Smooth muscle cell (in vitro differentiated cells): Measurements from ENCODE around the gene HOXC9. TPM values are rescaled to one million over a fixed set of nuclear protein-coding genes. Genes with fewer than 3 reads are reported as not detected.

Source experiments
- DNase-seq: peaks from one replicate; lab custom pipeline; 2025; ENCODE audit not compliant: unreplicated experiment; lab: John Stamatoyannopoulos, UW
- H2AFZ ChIP-seq: fragments of 200-600 bp; sonication (generic); 2 replicates; pipeline ENCODE4 v1.6.0; 2016; ENCODE audit warnings: antibody characterized with exemption, low read depth, mild to moderate bottlenecking
- H3F3A ChIP-seq: fragments of 200-600 bp; sonication (generic); 2 replicates; pipeline ENCODE4 v1.6.0; 2017; ENCODE audit warnings: antibody characterized with exemption, low read depth
- H3K27ac ChIP-seq: fragments of 200-600 bp; sonication (generic); 2 replicates; pipeline ENCODE4 v1.5.1; 2016; ENCODE audit warnings: low read depth, mild to moderate bottlenecking
- H3K27me3 ChIP-seq: fragments of 200-600 bp; sonication (generic); 2 replicates; pipeline ENCODE4 v1.6.1; 2016; ENCODE audit warnings: low read depth, mild to moderate bottlenecking
- H3K36me3 ChIP-seq: fragments of 200-600 bp; sonication (generic); 2 replicates; pipeline ENCODE4 v1.5.1; 2016; ENCODE audit warnings: low read depth
- H3K4me1 ChIP-seq: fragments of 200-600 bp; sonication (generic); 2 replicates; pipeline ENCODE4 v1.5.1; 2016; ENCODE audit warnings: low read depth
- H3K4me2 ChIP-seq: fragments of 200-600 bp; sonication (generic); 2 replicates; pipeline ENCODE4 v1.6.0; 2016; ENCODE audit warnings: mild to moderate bottlenecking
- H3K4me3 ChIP-seq: fragments of 200-600 bp; sonication (generic); 2 replicates; pipeline ENCODE4 v1.5.1; 2016; ENCODE audit warnings: mild to moderate bottlenecking
- H3K79me2 ChIP-seq: fragments of 200-600 bp; sonication (generic); 2 replicates; pipeline ENCODE4 v1.6.0; 2016; ENCODE audit warnings: low read depth, mild to moderate bottlenecking
- H3K9ac ChIP-seq: fragments of 200-600 bp; sonication (generic); 2 replicates; pipeline ENCODE4 v1.6.0; 2016; ENCODE audit warnings: low read depth
- H3K9me3 ChIP-seq: fragments of 200-600 bp; sonication (generic); replicated peaks from 2 replicates; pipeline ENCODE4 v1.5.1; 2016; ENCODE audit warnings: low read depth
- H4K20me1 ChIP-seq: fragments of 200-600 bp; sonication (generic); 2 replicates; pipeline ENCODE4 v1.6.0; 2016; ENCODE audit warnings: low read depth
- WGBS: methylation state at CpG from one replicate; pipeline ENCODE4 v1.1.7; 2016; ENCODE audit warnings: low lambda C conversion rate; 5-methylcytosine and 5-hydroxymethylcytosine counted together
- polyA plus RNA-seq: library from polyadenylated mRNA; unstranded; fragments of >200 nt; fragmentation: Nextera tagmentation; extraction: Ambion mirVana; gene quantifications from 2 replicates; pipeline ENCODE4 v1.2.1, GENCODE V29; 2016
- total RNA-seq: library from RNA; depleted of rRNA; stranded (reverse); fragments of >200 nt; gene quantifications from 2 replicates; pipeline ENCODE4 v1.2.3, GENCODE V29; 2014
- TF ChIP-seq, protein P1 (sequence below): fragments of 200-600 bp; sonication (generic); IDR thresholded peaks from 2 replicates; pipeline ENCODE4 v1.5.1; 2017; ENCODE audit warnings: borderline replicate concordance, mild to moderate bottlenecking, antibody characterized with exemption; ENCODE audit not compliant: insufficient read depth, poor library complexity, severe bottlenecking

The HOXC9 gene
- total and polyA plus RNA-seq, 2 experiments from 2014 or later = 1.2 to 2.7 TPM

DNA sequence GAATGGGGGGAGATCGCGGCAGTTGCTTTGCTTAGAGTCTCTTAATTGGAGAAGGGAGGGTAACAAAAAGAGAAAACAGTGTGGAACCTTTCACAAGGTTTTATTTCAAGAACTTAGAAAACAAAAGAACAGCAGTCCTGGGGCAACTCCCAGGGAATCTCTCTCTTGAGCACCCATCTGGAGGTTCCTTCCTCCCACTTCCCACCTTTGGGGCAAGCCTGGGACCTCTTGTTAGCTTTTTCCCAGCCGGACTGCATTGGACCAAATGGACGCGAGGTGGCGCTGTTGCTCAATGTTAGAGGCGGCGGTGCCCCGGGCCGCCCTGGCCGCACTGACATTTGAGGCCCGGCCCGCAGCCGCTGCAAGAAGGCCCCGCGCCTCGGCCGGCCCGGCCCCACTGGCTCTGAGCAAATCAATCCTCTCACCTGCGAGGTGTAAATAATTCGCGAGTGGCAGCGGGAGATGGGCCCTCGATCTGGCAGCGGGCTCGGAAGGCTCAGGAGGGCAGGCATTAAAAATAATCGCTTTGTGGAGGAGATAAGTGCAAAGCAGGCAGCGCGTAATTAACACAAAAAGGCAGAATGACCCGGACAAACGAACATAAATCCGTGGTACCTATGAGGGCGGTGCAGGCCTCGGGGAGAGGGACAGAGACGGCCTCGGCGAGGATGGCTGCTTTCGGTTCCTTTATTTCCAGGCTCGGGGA, 6.0 kb downstream of the HOXC9 start:
- Histone ChIP-seq H3K36me3 (no peaks in the 10 kb centered on the region), H3K4me3 (peak overlapping the region; percentile 46), H3K27ac (no peak overlapping the region), H3K4me1 (no peaks in the 10 kb centered on the region), H3K9me3 (no peaks in the 10 kb centered on the region), H2AFZ (peak overlapping the region; percentile 82), H3K79me2 (no peaks in the 10 kb centered on the region), H3K4me2 (peak overlapping the region; percentile 84), H3K27me3 (peaks cover 98% of the 10 kb centered on the region), H4K20me1 (no peaks in the 10 kb centered on the region), H3F3A (no peaks in the 10 kb centered on the region), H3K9ac (no peak overlapping the region)
- 9% methylated on average over 39 of the region's 39 CpGs for WGBS
- TF ChIP-seq, protein P1, sequence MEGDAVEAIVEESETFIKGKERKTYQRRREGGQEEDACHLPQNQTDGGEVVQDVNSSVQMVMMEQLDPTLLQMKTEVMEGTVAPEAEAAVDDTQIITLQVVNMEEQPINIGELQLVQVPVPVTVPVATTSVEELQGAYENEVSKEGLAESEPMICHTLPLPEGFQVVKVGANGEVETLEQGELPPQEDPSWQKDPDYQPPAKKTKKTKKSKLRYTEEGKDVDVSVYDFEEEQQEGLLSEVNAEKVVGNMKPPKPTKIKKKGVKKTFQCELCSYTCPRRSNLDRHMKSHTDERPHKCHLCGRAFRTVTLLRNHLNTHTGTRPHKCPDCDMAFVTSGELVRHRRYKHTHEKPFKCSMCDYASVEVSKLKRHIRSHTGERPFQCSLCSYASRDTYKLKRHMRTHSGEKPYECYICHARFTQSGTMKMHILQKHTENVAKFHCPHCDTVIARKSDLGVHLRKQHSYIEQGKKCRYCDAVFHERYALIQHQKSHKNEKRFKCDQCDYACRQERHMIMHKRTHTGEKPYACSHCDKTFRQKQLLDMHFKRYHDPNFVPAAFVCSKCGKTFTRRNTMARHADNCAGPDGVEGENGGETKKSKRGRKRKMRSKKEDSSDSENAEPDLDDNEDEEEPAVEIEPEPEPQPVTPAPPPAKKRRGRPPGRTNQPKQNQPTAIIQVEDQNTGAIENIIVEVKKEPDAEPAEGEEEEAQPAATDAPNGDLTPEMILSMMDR = peak; percentile 94
- DNase-seq = peak; percentile 71

DNA sequence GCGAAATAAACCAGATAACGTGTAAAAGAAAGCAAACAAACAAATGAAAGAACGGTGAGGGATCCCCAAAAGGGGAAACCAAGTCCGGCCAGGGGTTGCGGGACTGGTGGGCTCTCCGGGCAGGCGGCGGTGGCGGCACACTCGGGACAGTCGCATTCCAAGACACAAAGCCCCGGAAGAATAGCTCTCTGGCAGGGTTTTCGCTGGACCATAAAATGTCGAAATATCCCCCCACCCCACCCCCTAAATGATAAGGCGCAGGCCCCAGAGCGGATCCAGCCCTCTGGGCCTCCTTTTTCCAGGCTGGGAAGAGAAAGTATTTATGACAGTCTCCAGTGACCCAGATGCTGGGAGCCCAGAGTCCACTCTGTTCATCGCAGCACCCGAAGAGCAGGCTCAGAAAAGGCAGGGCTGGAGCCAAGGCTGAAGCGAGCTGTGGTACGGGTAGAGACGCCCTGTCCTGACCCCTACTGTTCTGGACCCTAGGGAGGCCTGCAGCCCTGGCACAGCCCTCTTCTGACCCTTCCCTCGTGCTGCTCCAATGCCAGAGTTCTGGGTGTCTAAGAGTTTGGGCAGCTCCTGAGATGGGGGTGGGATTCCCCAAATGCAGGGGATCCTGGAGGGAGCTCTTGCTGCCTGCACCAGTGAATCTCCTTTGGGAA, 6.7 kb downstream of the HOXC9 start:
- no peaks in the 10 kb centered on the region for H3K9me3 ChIP-seq
- no peaks in the 10 kb centered on the region for H3F3A ChIP-seq
- H3K4me3 ChIP-seq = peak overlapping the region; percentile 46
- no peak for DNase-seq
- H4K20me1 ChIP-seq = no peaks in the 10 kb centered on the region
- H2AFZ ChIP-seq = peak overlapping the region; percentile 82
- peak overlapping the region; percentile 84 for H3K4me2 ChIP-seq
- no peak overlapping the region for H3K9ac ChIP-seq
- H3K4me1 ChIP-seq = no peaks in the 10 kb centered on the region
- H3K27me3 ChIP-seq = peaks cover 98% of the 10 kb centered on the region
- H3K36me3 ChIP-seq = no peaks in the 10 kb centered on the region
- TF ChIP-seq, protein P1 = no peak
- WGBS = 32% methylated on average over 22 of the region's 22 CpGs
- no peaks in the 10 kb centered on the region for H3K79me2 ChIP-seq
- H3K27ac ChIP-seq = no peak overlapping the region

DNA sequence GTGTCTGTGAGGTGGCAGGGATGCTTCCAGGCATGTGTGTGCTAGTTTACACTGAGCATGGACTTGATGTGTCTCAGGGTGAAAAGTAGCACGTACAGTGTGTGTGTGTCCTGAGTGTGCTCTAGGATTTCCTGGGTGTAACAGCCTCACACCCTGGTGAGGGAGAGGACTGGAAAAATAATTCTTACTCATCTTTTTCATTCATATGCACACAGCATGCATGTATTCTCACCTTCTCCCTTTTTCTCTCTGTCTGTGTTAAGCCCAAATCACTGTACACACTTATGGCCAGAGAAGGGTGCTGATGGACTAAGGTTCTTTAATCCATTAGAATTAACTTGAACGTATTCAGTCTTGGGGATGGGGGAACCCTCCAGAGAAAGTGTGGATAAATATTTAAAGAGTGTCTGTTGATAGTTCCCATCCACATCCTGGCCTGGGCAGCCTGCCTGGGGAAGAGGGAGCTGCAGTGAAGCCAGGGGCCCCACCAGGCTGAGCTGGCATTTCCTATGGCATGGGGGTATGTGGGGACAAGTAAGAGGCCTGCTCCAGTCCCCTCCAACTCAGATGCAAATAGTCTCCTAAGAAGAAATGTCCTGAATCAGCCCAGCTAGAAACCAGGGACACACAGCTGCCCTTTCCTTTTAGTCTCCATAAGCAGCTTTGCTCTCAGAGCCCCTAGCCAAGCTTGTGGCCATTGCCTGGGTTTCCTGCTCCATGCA, 7.7 kb downstream of the HOXC9 start:
- H3K79me2 ChIP-seq = no peaks in the 10 kb centered on the region
- H2AFZ ChIP-seq = no peak overlapping the region
- no peaks in the 10 kb centered on the region for H3K9me3 ChIP-seq
- no peak overlapping the region for H3K27ac ChIP-seq
- H3K4me2 ChIP-seq = no peak overlapping the region
- no peaks in the 10 kb centered on the region for H4K20me1 ChIP-seq
- H3K4me1 ChIP-seq = no peaks in the 10 kb centered on the region
- TF ChIP-seq, protein P1 = no peak
- no peak for DNase-seq
- H3K4me3 ChIP-seq = no peak overlapping the region
- H3K9ac ChIP-seq = no peak overlapping the region
- H3F3A ChIP-seq = no peaks in the 10 kb centered on the region
- H3K27me3 ChIP-seq = peaks cover 98% of the 10 kb centered on the region
- H3K36me3 ChIP-seq = no peaks in the 10 kb centered on the region
- WGBS = 42% methylated on average over 2 of the region's 2 CpGs
